GM12873 (cell line): ENCODE results near the gene SYCP1.

Experiments
- CTCF ChIP-seq: IDR thresholded peaks from 2 replicates; pipeline ENCODE4 v1.5.1; 2012; ENCODE audit warnings: low read depth, mild to moderate bottlenecking, moderate library complexity, low read length, control low read depth; ENCODE audit not compliant: insufficient read depth; ENCODE audit errors: missing control alignments

SYCP1 gene

GRCh38 chr1:115012434-115012833 is 157.8 kb downstream of the SYCP1 start:
- TF ChIP-seq CTCF = no peak

- no peak for TF ChIP-seq CTCF
These were observed 159.1 kb downstream of the SYCP1 start for GRCh38 chr1:115013792-115014191.

GRCh38 chr1:115021145-115021544 is 166.5 kb downstream of the SYCP1 start:
- TF ChIP-seq CTCF = no peak

GRCh38 chr1:115023593-115023992 is 168.9 kb downstream of the SYCP1 start:
- no peak for TF ChIP-seq CTCF

- no peak for TF ChIP-seq CTCF
These were observed 174.9 kb downstream of the SYCP1 start, which contains the start of gene TSHB for GRCh38 chr1:115029526-115029925. TSHB (plus strand) TSS chr1:115029826; CDS start chr1:115033363, 3,537 bp downstream.

- TF ChIP-seq CTCF = no peak
These were observed 176.9 kb downstream of the SYCP1 start for GRCh38 chr1:115031595-115031994.

GRCh38 chr1:115035652-115036051 is 181.0 kb downstream of the SYCP1 start:
- no peak for TF ChIP-seq CTCF
